HL-60 (cell line): ENCODE results near the gene INPP5J.

ENCODE experiments used
- DNase-seq, 2 experiments: peaks; one replicate each; pipeline ENCODE4 v3.0.0-alpha.2; 2010 to 2020; ENCODE audit warnings: low read depth in 1 of 2, low spot score in 1 of 2
- H3K27ac ChIP-seq: fragments of 250-450 bp; sonication (Bioruptor Pico); replicated peaks from 2 replicates; pipeline ENCODE4 v1.5.1; 2020; ENCODE audit warnings: mild to moderate bottlenecking, moderate library complexity
- H3K27me3 ChIP-seq: fragments of 250-450 bp; sonication (Bioruptor Pico); 2 replicates; pipeline ENCODE4 v1.5.1; 2021; ENCODE audit warnings: mild to moderate bottlenecking, moderate library complexity; ENCODE audit not compliant: insufficient read depth, poor library complexity, severe bottlenecking
- H3K4me3 ChIP-seq: replicated peaks from 2 replicates; pipeline ENCODE4 v1.5.1; 2011; ENCODE audit warnings: mild to moderate bottlenecking, control low read depth, low read length; ENCODE audit not compliant: insufficient read depth
- CTCF ChIP-seq: IDR thresholded peaks from one replicate; pipeline ENCODE4 v1.5.1; 2011; ENCODE audit warnings: low read length, control low read depth, inconsistent platforms; ENCODE audit not compliant: insufficient read depth
- GABPA ChIP-seq: IDR thresholded peaks from 2 replicates; pipeline ENCODE4 v1.6.1; 2012; ENCODE audit warnings: low read depth
- POLR2AphosphoS5 ChIP-seq: IDR thresholded peaks from 2 replicates; pipeline ENCODE4 v1.6.1; 2012; ENCODE audit warnings: low read depth
- REST ChIP-seq: IDR thresholded peaks from 2 replicates; pipeline ENCODE4 v1.6.1; 2012; ENCODE audit warnings: low read depth; ENCODE audit not compliant: insufficient replicate concordance
- SPI1 ChIP-seq: IDR thresholded peaks from 2 replicates; pipeline ENCODE4 v1.6.1; 2012; ENCODE audit warnings: low read depth, mild to moderate bottlenecking, borderline replicate concordance

Gene INPP5J

DNA sequence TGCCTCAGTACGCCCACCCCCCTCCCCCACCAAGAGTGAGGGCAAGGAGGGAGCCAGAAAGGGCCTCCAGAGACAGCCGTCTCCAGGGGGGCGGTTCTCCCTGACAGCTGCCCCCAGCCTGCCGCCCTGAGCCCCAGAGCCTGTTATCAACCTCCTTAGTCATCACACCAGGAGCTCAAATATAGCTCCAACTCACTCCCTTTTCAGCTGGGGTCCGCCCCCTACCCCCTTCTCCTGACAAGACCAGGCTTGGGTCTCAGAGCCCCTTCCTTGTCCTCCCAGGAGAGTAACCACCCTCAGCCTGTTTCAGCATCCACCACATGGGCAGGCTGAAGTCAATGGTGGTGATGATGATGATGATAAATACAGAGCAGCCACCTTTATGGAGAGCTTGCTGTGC, 2.5 kb upstream of the INPP5J start:
- no peak for TF ChIP-seq SPI1
- no peak for TF ChIP-seq GABPA
- no peak for TF ChIP-seq POLR2AphosphoS5
- no peak for TF ChIP-seq CTCF
- no peak for TF ChIP-seq REST
- Histone ChIP-seq H3K4me3 (no peak overlapping the region), H3K27me3 (no peaks in the 10 kb centered on the region), H3K27ac (no peak overlapping the region)
- DNase-seq, result no peak

GRCh38 chr22:31120642-31121041, 2.1 kb upstream of the INPP5J start:
- Histone ChIP-seq H3K27me3 (no peaks in the 10 kb centered on the region), H3K4me3 (no peak overlapping the region), H3K27ac (no peak overlapping the region)
- TF ChIP-seq SPI1 (no peak), CTCF (no peak), GABPA (no peak), REST (no peak), POLR2AphosphoS5 (no peak)
- no peak for DNase-seq

- no peak for TF ChIP-seq GABPA
Observed at GRCh38 chr22:31121403-31121802, 1.4 kb upstream of the INPP5J start.

DNA sequence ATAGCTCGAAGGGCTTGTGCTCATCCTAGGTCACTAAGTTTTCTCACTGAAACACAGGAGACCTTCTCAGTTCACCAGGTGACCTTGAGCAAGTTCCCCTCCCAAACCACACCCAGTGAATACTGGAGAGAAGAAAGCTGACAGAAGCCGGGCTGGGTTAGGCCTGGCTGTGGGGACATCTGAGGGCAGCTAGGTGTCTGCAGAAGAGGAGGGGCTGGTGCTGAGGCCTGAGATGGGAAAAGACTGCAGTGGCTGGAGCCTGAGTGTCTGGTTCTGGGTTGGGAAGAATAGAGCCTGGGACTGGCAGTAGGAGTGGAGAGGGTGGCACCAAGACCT, 602 bp upstream of the INPP5J start:
- TF ChIP-seq GABPA (no peak), REST (no peak), SPI1 (no peak), CTCF (no peak), POLR2AphosphoS5 (no peak)
- Histone ChIP-seq H3K4me3 (no peak overlapping the region), H3K27me3 (no peaks in the 10 kb centered on the region), H3K27ac (no peak overlapping the region)
- DNase-seq, result no peak

More at GRCh38 chr22:31121403-31121802, 1.4 kb upstream of the INPP5J start:
- DNase-seq, result no peak
- Histone ChIP-seq H3K27me3 (no peaks in the 10 kb centered on the region), H3K4me3 (no peak overlapping the region), H3K27ac (no peak overlapping the region)
